ENCODE data around the gene PCDHGC5.

The PCDHGC5 gene

DNA sequence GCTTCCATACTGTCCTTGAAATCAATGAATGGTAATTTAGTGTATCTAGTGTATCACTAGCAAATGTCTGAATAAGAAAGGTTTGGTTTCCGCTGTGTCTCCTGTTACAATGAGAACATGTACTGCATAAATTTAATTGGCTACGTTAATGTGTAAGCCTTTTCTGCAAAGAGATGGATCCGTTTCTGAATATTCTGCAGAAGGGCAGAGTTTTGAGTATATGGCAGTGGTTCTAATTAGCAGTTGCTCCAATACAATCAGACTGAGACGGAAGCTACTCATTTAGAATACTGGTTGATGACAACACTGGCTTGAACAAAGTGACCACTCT, 4.6 kb upstream of the PCDHGC5 start:
- no peaks in the 10 kb centered on the region for H3K9me3 ChIP-seq
- no peaks in the 10 kb centered on the region; the same call in 1 of the 2 replicates for H3K4me1 ChIP-seq
- no peaks in the 10 kb centered on the region for H3K27me3 ChIP-seq (ENCODE audit: low read depth)
- H3K4me3 ChIP-seq: no peak overlapping the region
- no peak for DNase-seq (ENCODE audit: low spot score in 2 of 2)
- no peaks in the 10 kb centered on the region for H3K36me3 ChIP-seq (replicated peaks)
- in situ Hi-C loops (cut with MboI; ENCODE audit: low sequenced_read_pairs): no loop called here

DNA sequence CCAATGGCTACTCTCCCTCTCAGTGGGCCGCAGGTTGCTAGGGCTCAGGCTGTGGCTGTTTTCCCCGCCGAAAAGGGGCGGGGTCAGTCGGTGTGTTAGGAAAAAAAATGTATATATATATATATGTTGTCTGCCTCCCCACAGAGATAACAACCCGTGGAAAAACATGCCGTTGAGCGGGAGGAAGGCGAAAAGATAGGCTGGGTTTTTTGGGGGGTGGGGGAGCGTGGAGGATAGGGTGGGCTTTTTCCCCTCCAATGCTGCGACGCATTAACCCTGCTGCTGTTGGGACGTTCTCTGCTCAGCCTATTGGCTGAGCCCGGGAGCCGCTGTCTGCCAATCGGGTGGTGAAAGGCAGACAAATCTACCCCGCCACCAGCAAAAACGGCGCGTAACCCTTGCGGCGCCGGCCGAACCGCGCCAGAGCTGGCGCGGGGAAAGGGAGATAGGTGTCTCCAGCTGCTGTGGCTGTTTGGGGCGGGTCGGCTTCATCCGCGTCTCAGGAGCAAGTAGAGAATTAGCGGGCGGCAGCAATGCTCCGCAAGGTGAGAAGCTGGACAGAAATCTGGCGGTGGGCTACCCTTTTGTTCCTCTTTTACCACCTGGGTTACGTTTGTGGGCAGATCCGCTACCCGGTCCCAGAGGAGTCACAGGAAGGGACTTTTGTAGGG, 4.1 kb upstream of the PCDHGC5 start, which contains the start of gene PCDHGC4:
Gene PCDHGC4 (plus strand): TSS at position 390 of the 671 bp plus-strand sequence. CDS start 144 bp downstream, at position 534.
- no peaks in the 10 kb centered on the region for H3K27me3 ChIP-seq (ENCODE audit: low read depth)
- no peaks in the 10 kb centered on the region for H3K9me3 ChIP-seq
- no peak within 1 kb of the TSS for H3K4me3 ChIP-seq
- no peak for DNase-seq (ENCODE audit: low spot score in 2 of 2)
- H3K4me1 ChIP-seq: no peaks in the 10 kb centered on the region; the same call in 1 of the 2 replicates
- no peaks in the 10 kb centered on the region for H3K36me3 ChIP-seq (replicated peaks)
- in situ Hi-C loops (cut with MboI; ENCODE audit: low sequenced_read_pairs): no loop called here

DNA sequence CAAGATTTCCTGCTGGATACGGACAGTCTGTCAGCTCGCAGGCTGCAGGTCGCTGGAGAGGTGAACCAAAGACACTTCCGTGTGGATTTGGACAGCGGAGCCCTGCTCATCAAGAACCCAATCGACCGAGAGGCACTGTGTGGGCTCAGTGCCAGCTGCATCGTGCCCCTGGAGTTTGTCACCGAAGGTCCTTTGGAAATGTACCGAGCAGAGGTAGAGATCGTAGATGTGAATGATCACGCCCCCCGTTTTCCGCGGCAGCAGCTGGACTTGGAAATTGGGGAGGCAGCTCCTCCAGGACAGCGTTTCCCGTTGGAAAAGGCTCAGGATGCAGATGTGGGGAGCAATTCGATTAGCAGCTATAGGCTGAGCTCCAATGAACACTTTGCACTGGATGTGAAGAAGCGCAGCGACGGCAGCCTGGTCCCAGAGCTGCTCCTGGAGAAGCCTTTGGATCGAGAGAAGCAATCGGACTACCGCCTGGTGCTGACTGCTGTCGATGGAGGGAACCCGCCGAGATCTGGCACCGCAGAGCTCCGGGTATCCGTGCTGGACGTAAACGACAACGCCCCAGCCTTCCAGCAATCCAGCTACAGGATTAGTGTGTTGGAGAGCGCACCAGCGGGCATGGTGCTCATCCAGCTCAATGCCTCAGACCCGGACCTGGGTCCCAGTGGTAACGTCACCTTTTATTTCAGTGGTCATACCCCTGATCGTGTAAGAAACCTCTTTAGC, 3.4 kb upstream of the PCDHGC5 start:
- no peaks in the 10 kb centered on the region for H3K27me3 ChIP-seq (ENCODE audit: low read depth)
- no peaks in the 10 kb centered on the region for H3K36me3 ChIP-seq (replicated peaks)
- DNase-seq (ENCODE audit: low spot score in 2 of 2): no peak
- no peaks in the 10 kb centered on the region; the same call in 1 of the 2 replicates for H3K4me1 ChIP-seq
- in situ Hi-C loops (cut with MboI; ENCODE audit: low sequenced_read_pairs): no loop called here
- H3K4me3 ChIP-seq: no peak overlapping the region
- no peaks in the 10 kb centered on the region for H3K9me3 ChIP-seq

DNA sequence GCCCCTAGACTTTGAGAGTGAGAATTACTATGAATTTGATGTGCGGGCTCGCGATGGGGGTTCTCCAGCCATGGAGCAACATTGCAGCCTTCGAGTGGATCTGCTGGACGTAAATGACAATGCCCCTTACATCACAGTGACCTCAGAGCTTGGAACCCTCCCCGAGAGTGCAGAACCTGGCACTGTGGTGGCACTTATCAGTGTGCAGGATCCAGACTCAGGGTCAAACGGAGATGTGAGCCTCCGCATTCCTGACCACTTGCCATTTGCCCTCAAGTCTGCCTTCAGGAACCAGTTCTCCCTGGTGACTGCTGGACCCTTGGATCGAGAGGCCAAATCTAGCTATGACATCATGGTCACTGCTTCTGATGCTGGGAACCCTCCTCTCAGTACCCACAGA, 2.8 kb upstream of the PCDHGC5 start:
- no peaks in the 10 kb centered on the region; the same call in 1 of the 2 replicates for H3K4me1 ChIP-seq
- no peaks in the 10 kb centered on the region for H3K9me3 ChIP-seq
- DNase-seq (ENCODE audit: low spot score in 2 of 2): no peak
- no peak overlapping the region for H3K4me3 ChIP-seq
- H3K27me3 ChIP-seq (ENCODE audit: low read depth): no peaks in the 10 kb centered on the region
- in situ Hi-C loops (cut with MboI; ENCODE audit: low sequenced_read_pairs): no loop called here
- H3K36me3 ChIP-seq (replicated peaks): no peaks in the 10 kb centered on the region

DNA sequence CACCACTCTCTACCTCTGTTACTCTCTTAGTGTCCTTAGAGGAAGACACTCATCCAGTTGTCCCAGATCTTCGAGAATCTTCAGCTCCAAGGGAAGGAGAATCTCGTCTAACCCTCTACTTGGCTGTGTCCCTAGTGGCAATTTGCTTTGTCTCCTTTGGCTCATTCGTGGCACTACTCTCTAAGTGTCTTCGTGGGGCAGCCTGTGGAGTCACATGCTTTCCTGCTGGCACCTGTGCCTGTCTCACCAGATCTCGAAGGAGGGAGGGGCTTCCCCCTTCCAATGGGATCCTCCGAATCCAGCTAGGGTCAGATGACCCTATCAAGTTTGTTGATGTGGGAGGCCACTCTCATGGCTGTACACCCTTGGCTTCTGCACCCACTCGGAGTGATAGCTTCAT, 1.8 kb upstream of the PCDHGC5 start:
- no peak for DNase-seq (ENCODE audit: low spot score in 2 of 2)
- Histone ChIP-seq H3K4me1 (no peaks in the 10 kb centered on the region; the same call in 1 of the 2 replicates), H3K36me3 (replicated peaks) (no peaks in the 10 kb centered on the region), H3K4me3 (no peak overlapping the region), H3K9me3 (no peaks in the 10 kb centered on the region), H3K27me3 (ENCODE audit: low read depth) (no peaks in the 10 kb centered on the region)
- in situ Hi-C loops (cut with MboI; ENCODE audit: low sequenced_read_pairs): no loop called here

DNA sequence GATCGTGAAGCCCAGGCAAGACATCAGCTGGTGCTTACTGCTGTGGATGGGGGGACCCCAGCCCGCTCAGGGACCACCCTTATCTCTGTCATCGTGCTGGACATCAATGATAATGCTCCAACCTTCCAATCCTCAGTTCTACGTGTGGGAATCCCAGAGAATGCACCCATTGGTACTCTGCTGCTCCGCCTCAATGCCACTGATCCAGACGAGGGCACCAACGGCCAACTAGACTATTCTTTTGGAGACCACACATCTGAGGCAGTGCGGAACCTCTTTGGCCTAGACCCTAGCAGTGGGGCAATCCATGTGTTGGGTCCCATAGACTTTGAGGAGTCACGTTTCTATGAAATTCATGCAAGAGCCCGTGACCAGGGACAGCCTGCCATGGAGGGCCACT, 960 bp downstream of the PCDHGC5 start:
- DNase-seq (ENCODE audit: low spot score in 2 of 2): no peak
- in situ Hi-C loops (cut with MboI; ENCODE audit: low sequenced_read_pairs): no loop called here
- no peak overlapping the region for H3K4me3 ChIP-seq
- no peaks in the 10 kb centered on the region for H3K36me3 ChIP-seq (replicated peaks)
- H3K4me1 ChIP-seq: no peaks in the 10 kb centered on the region
- H3K9me3 ChIP-seq: no peaks in the 10 kb centered on the region
- no peaks in the 10 kb centered on the region for H3K27me3 ChIP-seq (ENCODE audit: low read depth)

DNA sequence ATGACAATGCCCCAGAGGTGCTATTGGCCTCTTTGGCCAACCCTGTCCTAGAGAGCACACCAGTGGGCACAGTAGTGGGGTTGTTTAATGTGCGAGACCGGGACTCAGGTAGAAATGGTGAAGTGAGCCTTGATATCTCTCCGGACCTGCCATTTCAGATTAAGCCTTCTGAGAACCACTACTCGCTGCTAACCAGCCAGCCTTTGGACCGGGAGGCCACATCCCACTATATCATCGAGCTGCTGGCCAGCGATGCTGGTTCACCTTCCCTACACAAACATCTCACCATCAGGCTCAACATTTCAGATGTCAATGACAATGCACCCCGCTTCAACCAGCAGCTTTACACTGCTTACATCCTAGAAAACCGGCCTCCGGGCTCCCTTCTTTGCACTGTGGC, 1.4 kb downstream of the PCDHGC5 start:
- in situ Hi-C loops (cut with MboI; ENCODE audit: low sequenced_read_pairs): no loop called here
- no peaks in the 10 kb centered on the region for H3K36me3 ChIP-seq (replicated peaks)
- H3K4me3 ChIP-seq: no peak overlapping the region
- no peaks in the 10 kb centered on the region for H3K27me3 ChIP-seq (ENCODE audit: low read depth)
- no peak for DNase-seq (ENCODE audit: low spot score in 2 of 2)
- H3K9me3 ChIP-seq: no peaks in the 10 kb centered on the region
- H3K4me1 ChIP-seq: no peaks in the 10 kb centered on the region

DNA sequence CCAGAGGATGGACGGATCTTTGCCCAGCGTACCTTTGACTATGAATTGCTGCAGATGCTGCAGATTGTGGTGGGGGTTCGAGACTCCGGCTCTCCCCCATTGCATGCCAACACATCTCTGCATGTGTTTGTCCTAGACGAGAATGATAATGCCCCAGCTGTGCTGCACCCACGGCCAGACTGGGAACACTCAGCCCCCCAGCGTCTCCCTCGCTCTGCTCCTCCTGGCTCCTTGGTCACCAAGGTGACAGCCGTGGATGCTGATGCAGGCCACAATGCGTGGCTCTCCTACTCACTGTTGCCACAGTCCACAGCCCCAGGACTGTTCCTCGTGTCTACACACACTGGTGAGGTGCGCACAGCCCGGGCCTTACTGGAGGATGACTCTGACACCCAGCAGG, 1.9 kb downstream of the PCDHGC5 start:
- in situ Hi-C loops (cut with MboI; ENCODE audit: low sequenced_read_pairs): no loop called here
- no peak for DNase-seq (ENCODE audit: low spot score in 2 of 2)
- no peak overlapping the region for H3K4me3 ChIP-seq
- H3K27me3 ChIP-seq (ENCODE audit: low read depth): no peaks in the 10 kb centered on the region
- no peaks in the 10 kb centered on the region for H3K4me1 ChIP-seq
- no peaks in the 10 kb centered on the region for H3K36me3 ChIP-seq (replicated peaks)
- H3K9me3 ChIP-seq: no peaks in the 10 kb centered on the region

DNA sequence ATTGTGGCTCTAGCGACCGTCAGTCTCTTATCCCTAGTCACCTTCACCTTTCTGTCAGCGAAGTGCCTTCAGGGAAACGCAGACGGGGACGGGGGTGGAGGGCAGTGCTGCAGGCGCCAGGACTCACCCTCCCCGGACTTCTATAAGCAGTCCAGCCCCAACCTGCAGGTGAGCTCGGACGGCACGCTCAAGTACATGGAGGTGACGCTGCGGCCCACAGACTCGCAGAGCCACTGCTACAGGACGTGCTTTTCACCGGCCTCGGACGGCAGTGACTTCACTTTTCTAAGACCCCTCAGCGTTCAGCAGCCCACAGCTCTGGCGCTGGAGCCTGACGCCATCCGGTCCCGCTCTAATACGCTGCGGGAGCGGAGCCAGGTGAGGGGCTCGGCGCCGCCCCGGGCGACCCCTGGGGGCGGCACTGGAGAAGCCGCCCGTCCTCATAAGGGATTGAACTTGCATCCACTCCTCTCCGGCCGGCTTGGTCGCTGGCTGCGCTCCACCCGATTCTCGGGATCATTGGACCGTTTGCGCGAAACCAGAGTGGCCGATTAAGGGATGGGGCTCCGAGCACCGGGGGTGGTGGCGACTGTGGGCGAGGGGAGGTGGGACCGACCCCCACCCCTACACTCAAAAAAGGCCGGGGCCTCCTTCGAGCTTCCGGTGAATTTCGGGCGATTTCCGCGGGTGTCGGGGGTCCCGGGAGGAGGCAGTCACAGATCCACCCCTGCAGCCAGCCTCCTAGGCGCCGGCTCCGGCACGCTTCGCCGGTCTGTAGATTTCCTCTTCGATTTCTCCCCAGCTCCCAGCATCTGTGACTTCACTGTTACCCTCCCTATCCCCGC, 2.7 kb downstream of the PCDHGC5 start:
- H3K9me3 ChIP-seq: no peaks in the 10 kb centered on the region
- no peaks in the 10 kb centered on the region for H3K36me3 ChIP-seq (replicated peaks)
- in situ Hi-C loops (cut with MboI; ENCODE audit: low sequenced_read_pairs): no loop called here
- no peak overlapping the region for H3K4me3 ChIP-seq
- H3K4me1 ChIP-seq: no peaks in the 10 kb centered on the region
- no peak for DNase-seq (ENCODE audit: low spot score in 2 of 2)
- H3K27me3 ChIP-seq (ENCODE audit: low read depth): no peaks in the 10 kb centered on the region

DNA sequence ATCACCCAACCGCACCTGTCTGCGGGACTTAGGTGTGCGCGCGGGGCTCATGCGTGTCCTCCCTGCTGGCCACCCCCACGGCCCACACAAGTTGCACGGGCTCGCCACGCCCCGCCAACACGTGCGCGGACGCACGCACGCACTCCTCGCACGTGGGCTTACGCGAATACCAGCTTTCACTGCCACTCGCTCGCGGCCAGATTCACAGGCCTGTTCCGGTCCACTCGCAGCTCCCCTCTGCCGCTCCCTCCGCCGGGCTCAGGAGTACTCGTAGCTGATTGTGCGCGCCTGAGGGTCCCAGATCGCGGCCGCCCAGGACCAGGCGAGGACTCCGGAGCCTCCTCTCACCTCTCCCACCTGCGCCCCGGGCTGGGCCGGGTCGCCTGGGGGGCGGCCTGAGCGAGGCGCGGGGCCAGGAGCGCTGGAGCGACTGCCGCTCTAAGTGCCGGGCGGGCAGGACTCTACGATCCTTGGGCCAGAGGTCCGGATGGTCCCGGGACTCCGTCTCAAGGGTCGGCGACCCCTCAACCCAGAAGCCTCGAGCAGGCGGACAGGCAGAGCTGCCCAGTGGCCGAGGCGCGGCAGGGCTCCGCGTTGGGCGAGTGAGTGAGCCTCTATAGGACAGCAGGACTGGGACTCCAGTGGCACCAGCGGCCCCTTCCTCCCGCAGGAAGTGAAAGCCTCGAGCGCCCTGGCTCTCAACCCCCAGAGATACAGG, 3.4 kb downstream of the PCDHGC5 start:
- no peak for DNase-seq (ENCODE audit: low spot score in 2 of 2)
- Histone ChIP-seq H3K4me1 (no peaks in the 10 kb centered on the region), H3K36me3 (replicated peaks) (no peaks in the 10 kb centered on the region), H3K4me3 (no peak overlapping the region), H3K27me3 (ENCODE audit: low read depth) (no peaks in the 10 kb centered on the region), H3K9me3 (no peaks in the 10 kb centered on the region)
- in situ Hi-C loops (cut with MboI; ENCODE audit: low sequenced_read_pairs): no loop called here

DNA sequence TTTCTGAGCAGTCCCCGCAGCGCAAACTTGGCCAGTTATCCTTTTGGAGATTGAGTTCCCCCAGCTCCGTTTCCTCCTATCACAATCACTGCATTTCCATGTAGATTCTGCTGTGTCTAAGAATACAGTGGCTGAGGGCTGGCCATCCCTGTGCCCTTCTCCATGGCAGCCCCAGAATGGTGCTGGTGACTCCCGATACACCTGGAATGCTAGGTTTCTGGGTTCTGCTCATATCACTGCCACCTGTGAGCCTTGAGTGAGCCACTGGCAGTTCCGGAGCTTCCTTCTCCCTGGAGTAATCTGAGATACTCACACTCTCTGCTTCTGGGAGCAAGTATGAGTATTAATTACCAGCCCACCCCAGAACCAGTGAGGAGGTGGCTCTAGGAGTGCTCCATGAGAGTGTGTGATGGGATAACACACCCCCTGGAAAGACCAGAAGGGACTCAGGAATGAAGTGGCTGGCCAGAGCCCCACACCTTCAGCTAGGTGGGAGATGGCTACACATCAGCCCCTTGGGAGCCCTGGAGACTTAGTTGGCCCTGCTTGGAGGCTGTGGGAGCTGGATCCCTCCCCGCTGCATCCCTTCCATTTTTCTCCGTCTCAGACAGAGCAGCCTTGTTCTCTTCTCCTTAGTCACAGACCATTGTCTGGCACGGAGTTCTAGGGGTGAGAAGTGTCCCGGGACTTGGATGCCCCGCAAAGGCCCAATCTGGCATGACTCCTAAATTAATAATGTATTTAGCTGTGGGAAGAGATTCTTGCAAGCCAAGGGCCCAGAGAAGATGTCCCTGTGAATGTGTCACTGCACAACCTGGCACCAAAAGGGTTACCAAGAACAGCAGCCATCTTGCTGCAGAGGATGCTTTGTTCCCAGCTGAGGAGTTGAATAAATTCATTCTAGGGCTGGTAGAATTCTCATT, 4.9 kb downstream of the PCDHGC5 start:
- Histone ChIP-seq H3K4me3 (no peak overlapping the region), H3K36me3 (replicated peaks) (no peaks in the 10 kb centered on the region), H3K27me3 (ENCODE audit: low read depth) (no peaks in the 10 kb centered on the region), H3K9me3 (no peaks in the 10 kb centered on the region), H3K4me1 (no peaks in the 10 kb centered on the region)
- in situ Hi-C loops (cut with MboI; ENCODE audit: low sequenced_read_pairs): no loop called here
- DNase-seq (ENCODE audit: low spot score in 2 of 2): no peak

DNA sequence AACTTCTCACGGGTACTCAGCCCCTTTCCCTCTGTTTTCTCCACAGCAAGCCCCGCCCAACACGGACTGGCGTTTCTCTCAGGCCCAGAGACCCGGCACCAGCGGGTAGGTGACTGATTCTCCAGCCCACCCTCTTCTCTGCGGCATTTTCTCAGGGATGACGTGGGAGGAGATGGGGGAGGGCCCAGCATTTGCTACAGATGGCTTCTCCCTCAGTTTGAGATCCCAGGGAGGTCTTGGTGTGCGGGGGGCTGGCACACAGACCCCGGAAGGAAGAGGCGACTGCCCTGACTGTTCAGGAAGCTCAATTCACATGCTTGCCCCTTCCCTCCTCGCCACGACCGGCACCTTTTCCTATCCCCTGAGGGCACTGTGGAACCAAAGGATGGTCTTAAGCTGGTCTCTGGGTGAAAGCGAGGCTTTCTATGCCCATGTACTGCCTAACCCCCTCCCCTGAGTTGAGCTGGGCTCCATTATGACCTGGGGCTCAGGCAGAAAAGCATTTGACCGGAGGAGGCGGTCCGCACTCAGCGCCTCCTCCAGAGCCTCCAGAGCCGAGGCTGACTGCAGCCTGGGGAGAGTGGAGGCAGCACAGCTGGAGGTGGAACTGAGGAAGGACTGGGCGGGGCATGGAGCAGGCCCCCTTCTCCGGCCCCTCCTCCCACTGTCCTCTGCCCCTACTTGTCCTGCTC, 6.0 kb downstream of the PCDHGC5 start:
- H3K27me3 ChIP-seq (ENCODE audit: low read depth): no peaks in the 10 kb centered on the region
- H3K4me3 ChIP-seq: no peak overlapping the region
- no peaks in the 10 kb centered on the region for H3K4me1 ChIP-seq
- no peaks in the 10 kb centered on the region for H3K36me3 ChIP-seq (replicated peaks)
- H3K9me3 ChIP-seq: no peaks in the 10 kb centered on the region
- in situ Hi-C loops (cut with MboI; ENCODE audit: low sequenced_read_pairs): no loop called here
- DNase-seq (ENCODE audit: low spot score in 2 of 2): no peak

Data from HAP-1 (cell line).